Inflammatory macrophage treated with lipopolysaccharide for 1 hour (primary cell): ENCODE results near the gene FAM151A.
"Not testable (repeated sequence)": the region's sequence is repeated elsewhere in the genome, so short reads cannot be mapped to it uniquely, and the experiment has no call there.

Experiments used
- DNase-seq, 2 donors: peaks; one replicate each; pipeline ENCODE4 v3.0.0-alpha.2; 2020 to 2022

The FAM151A gene

DNA sequence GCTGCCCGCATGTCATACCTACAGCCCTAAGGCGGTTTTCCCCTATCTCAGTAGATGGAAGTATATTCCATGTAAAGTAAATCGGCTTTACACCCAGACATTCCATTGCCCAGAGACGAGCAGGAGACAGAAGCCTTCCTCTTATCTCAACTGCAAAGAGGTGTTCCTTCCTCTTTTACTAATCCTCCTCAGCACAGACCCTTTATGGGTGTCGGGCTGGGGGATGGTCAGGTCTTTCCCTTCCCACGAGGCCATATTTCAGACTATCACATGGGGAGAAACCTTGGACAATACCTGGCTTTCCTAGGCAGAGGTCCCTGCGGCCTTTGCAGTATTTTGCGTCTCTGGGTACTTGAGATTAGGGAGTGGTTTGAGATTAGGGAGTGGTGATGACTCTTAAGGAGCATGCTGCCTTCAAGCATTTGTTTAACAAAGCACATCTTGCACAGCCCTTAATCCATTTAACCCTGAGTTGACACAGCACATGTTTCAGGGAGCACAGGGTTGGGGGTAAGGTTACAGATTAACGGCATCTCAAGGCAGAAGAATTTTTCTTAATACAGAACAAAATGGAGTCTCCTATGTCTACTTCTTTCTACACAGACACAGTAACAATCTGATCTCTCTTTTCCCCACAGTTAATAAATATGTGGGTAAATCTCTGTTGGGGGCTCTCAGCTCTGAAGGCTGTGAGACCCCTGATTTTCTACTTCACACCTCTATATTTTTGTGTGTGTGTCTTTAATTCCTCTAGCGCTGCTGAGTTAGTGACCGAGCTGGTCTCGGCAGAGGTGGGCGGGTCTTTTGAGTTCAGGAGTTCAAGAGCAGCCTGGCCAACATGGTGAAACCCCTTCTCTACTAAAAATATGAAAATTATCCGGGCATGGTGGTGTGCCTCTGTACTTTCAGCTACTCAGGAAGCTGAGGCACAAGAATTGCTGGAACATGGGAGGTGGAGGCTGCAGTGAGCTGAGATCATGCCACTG lies 13.4 kb upstream of the FAM151A start:
- DNase-seq: not testable (repeated sequence)

DNA sequence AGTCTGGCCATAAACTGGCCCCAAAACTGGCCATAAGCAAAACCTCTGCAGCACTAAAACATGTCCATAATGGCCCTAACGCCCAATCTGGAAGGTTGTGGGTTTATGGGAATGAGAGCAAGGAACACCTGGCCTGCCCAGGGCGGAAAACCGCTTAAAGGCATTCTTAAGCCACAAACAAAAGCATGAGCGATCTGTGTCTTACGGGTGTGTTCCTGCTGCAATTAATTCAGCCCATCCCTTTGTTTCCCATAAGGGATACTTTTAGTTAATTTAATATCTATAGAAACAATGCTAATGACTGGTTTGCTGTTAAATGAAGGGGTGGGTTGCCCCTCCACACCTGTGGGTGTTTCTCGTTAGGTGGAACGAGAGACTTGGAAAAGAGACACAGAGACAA lies 12.5 kb upstream of the FAM151A start:
- DNase-seq: not testable (repeated sequence)

DNA sequence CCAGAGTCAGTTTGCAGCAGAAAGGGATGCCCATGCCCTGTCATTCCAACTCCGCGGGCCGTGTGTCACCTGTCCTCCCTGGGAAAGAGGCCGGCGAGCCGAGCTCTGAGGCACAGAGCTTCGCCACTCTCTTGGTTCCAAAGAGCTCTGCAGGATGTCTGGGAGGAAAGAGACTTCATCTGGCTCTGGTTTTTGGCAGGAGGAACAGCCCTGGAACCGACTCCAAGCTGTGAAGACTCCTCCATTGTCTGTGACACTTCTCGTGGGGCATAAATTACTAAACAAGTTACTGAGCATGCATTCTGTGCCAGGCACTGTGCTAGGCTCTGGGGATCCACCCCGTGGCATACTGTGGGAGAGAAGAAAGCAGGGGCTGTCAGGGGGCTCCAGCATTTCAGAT lies 3.9 kb upstream of the FAM151A start:
- no peak for DNase-seq

DNA sequence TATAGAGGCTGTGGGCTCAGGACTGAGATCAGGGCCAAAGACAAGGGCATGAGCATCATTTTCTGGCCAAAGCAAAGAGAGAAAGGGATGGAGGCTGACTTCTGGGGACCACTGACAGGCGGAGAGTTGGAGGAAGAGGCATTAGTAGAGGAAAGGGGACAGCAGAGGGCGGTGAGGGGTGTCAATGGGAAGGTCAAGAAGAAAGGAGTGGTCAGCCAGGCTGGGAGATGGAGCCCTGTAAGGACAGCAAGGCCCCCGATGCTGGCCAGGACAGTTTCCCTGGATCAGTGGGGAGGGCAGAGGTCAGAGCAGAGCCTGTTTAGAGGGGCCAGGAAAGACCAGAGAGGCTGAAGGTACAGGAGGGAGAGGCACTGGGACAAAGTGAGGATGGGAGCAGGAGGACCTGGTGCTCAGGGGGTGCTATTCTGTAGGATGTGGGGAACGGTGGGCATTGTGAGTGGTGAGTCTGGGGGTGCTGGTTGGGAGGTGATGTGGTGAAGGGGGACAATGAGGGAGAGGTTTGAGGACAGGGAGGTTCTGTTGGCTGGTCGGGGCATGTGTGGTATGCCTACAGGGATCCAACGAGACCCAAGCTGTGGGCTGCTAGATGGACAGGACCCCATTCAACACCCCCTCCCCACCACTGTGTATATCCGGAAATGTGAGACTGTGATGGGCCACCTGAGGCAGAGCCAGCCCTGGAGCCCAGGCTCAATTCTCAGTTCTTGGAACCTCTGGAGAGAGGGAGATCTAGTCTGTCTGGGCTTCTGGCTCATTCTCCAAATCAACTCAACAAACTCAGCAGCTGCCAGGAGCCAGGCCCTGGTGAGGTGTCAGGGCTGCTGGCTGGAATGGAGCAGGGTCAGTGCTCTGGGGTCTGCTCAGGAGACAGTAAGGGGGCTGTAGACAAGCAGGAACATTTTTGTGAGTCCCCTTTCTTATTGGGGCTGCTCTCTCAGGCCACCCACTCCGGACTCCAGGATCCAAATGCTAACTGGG lies 1.4 kb upstream of the FAM151A start:
- DNase-seq: no peak

DNA sequence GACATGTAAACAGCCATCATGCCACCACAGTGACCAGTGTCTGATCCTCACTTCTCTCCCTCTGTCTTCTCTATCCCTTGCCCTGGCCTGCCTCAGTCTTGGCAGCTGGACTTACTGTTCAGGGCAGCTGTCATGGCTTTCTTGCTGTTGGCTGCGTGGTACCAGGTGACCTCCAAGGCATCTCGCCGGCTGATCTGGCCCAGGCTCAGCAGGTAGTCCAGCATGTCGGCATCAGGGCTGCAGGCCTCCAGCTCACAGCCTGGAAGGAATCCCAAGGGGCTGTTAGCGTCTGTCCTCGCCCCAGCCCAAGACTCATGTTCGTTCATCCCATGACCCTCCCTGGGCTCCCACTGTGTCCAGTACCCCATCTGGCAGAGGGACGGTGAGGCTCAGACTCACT lies 3.6 kb downstream of the FAM151A start:
- no peak for DNase-seq

DNA sequence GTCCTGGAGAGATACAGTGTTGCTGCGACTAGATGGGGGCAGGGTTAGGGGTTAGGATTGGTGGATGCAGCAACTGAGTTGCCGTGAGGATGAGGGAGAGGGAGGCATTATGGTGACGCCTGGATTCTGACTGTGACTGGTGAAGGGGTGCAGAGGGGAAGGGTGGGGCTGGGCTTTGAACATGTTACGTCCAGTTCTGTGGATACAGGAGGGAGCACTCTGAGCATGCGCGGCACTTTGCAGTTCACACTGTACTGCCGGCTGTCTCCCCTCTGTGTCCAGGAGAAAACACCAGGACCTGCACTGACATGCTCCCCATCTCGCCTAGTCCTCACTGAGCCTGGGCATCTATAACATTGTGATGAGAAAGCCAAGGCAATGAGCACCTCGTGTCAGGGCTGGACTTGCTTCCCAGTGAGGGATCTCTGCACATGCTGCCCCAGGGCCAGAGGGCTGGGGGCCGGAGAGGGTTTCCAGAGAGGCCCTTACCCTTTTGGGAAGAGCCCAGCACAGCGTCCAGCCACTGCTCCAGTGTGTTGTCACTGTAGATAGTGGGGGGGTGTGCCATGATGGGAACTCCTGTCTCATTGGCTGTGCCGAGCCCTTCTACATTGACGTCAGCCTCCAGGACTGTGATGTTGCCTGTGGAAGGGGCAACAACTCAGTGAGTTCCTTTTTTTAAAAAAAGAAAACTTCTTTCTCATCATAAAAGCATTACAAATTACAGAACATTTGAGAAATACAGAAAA lies 7.6 kb downstream of the FAM151A start:
- peak; percentile 54 to 59 for DNase-seq

DNA sequence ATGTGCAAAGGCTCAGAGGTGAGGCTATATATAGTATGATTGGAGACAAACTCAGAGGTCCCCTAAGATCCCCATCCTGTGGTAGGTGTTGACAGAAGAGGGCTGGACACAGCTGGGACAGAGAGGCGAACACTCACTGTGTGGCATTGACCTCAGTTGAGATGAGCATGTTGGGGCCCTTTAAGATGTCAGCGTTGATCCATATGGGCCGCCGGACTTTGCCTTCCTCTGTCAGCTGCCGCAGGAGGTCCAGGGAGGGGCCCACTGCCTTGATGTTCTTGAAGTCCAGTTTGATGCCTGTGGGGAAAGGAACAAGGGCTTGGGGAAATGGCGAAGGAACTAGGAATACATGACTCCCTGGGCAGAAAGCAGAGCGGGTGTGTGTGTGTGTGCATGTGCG lies 8.8 kb downstream of the FAM151A start:
- DNase-seq: no peak

DNA sequence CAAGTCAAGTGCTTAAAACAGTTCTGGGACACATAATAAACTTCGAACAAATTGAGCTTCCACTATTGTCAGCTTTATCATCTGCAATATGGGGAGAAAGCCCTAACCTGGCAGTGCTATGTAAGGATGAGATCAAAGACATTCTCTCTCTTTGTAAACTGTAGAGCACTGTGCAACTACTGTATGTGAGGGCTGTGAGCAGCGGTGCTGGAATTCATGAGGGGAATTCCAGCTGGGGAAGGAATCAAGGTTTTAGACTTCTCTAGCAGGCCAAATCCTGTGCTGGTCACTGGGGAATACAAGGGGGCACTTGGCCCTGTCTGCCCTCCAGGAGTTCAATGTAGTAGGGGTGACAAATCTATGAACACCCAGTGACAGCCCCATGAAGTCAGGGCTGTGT lies 9.3 kb downstream of the FAM151A start:
- DNase-seq: peak in 1 of 2 donors; percentile 7

DNA sequence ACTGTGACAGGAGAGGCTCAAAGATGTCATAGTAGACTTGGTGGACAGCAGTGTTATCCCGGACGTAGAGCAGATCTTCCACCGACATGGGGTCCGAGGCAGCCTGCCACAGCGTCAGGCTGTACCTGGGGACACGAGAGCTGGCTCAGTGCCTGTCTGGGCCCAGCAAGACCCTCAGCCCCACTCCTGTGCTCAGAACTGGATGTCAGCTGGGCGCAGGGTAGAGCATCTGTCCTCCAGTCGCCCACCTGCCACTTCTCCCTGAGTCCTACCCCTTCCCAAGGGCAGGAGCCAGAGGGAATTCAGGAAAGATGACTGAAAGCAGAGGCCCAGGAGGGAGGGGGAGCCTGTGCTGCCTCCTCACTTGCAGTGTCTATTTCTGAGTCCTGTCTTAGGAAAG lies 11.7 kb downstream of the FAM151A start:
- no peak for DNase-seq

DNA sequence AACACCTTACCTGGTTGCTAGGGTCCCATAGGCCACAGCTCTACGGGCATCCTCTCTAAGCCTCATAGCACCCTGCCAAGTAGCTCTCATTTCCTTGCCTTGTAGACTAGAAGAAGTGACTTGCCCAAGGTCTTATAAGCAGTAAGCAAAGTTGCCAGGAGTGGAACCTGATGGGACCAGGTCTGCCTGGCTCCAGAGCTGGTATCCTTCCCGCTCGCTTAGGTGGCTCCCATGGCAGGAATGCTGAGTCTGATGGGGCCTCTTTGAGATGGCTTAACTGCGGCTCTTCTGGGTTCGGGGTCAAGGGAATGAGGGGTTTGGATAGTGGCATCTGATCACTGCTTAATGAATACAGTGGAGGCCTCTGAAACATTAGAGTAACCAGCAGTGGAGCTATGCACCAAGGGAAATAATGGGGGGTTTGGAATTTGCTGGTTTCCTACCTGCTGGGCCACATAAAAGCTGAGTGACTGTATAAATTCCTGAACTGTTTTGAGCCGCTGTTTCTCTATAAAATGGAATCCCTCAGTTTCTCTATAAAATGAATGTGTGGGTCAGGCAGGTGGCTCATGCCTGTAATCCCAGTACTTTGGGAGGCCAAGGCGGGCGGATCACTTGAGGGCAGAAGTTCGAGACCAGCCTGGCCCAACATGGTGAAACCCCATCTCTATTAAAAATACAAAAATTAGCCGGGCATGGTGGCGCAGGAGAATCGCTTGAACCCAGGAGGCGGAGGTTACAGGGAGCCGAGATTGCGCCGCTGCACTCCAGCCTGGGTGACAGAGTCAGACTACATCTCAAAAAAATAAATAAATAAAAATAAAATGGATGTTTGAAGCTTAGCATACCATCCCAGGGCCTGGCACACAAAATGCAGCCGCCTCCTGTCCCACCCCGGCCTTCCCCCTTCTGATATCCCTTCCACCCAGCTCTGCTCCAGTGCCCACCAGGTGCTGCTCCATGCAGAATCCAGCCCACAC lies 12.4 kb downstream of the FAM151A start:
- no peak for DNase-seq

DNA sequence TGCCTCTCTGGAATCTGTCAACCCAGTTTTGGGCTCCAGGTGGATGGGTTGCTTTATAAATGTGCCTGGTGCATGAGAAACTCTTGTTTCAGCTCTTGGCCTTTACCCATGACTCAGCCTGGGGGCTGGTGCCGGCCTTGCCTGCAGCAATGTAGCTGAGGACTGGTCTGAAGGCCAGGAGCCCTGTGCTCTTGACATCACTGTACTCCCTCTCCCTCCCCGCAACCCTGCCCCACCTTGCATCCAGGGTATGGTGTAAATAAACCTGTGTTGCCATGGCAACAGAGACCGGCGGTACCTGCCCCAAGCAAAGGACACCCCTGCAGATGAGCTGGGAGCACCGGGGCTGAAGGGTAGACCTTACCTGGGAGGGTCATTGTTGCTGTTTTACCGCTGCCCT lies 13.3 kb downstream of the FAM151A start:
- DNase-seq: no peak

DNA sequence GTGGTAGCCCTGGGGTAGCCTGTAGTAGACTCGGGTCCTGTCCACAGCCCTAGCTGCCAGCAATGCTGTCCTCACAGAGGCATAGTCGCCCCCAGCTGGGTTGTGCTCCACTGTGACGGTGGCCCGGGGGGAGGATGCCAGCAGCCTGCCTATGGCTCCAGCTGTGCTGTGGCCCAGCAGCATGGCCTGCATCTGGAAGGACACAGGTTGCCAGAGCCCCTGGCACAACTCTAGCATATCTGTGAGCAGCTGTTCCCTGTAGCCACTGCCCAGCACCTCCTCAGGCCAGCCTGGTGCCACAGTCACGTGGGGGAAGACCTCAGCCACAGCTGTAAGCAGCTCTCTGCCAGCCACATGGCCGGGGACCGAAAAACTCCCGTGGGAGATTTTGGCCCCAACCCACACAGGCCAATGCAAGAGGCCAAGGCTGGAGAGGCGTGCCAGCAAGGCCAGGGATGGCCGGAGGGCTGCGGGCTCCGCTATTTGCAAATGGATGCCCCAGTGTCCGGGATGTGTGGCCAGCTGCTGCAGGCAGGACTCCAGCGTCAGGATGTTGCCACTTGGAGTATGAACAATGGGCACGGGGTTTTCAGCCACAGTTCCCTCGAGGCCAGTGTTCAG lies 13.9 kb downstream of the FAM151A start:
- no peak for DNase-seq

DNA sequence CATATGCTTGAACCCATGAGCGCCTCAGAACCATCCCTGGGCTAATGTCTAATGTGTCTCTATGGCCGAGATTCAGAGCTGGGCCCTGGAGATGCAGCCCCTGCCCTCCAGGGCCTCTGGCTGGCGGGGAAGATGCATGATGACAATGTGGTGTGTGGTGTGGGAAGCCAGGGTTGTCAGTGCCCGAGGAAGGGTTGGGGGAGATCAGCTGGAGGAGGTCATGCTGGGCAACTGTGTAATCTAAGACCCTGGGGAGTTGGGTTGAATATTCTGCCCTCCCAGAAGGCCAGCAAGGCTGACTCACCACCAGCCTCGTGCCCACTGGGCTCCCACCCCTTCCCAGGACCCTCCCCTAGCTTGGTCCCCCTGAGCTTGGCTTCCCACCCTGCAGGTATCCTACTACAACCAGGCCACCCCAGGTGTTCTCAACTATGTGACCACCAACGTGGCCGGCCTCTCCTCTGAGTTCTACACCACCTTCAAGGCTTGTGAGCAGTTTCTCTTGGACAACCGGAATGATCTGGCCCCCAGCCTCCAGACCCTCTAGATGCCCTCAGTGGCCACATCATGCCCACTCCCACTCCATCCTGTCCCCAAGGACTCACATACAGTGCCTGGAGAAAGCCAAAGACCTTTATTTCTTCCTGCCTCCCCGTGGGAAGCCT lies 14.6 kb downstream of the FAM151A start:
- DNase-seq: no peak

DNA sequence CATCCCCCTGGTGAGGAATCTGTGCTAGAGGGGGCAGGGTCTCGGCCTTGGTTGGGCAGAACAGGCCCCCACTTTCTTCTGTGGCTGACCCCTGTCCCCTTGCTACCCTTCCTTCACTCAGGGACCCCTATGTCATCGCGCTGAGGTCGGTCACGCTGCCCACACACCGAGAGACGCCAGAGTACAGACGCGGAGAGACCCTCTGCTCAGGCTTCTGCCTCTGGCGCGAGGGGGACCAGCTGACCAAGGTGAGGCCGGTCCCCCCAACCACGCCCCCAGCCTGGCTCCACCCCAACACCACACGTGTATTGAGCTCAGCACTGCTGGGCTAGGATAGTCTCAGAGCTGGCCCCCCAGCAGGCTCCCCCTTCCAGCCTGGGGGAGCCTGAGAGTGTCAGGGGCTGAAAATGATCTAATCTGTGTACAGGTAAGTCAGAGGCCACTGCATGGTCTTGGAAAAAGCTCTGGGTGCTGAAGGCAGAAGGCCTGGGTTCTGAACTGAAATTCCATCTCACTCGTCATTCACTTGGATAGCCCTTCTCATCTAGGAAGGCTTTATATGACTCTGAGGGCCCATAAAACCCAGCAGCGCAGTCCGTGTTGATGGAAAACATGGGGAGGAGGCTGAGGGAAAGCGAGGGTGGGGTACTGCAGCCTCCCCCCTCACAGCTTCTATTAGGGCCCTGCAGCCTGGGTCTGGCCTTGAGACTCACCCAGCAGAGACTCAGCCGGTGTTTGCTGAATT lies 15.3 kb downstream of the FAM151A start:
- DNase-seq: no peak

DNA sequence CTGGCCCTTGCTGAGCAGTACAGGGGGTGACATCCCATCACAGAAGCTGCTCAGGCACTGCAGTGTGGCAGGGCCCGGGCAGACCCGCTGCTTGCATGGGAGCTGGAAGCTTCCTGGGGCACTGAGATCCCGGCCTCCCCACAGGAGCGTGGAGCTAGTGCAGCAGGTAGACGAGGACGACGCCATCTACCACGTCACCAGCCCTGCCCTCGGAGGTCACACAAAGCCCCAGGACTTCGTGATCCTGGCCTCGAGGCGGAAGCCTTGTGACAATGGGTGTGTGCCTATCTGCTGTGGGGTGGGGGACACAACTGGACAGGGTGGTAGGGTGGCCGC lies 16.4 kb downstream of the FAM151A start:
- DNase-seq: no peak

DNA sequence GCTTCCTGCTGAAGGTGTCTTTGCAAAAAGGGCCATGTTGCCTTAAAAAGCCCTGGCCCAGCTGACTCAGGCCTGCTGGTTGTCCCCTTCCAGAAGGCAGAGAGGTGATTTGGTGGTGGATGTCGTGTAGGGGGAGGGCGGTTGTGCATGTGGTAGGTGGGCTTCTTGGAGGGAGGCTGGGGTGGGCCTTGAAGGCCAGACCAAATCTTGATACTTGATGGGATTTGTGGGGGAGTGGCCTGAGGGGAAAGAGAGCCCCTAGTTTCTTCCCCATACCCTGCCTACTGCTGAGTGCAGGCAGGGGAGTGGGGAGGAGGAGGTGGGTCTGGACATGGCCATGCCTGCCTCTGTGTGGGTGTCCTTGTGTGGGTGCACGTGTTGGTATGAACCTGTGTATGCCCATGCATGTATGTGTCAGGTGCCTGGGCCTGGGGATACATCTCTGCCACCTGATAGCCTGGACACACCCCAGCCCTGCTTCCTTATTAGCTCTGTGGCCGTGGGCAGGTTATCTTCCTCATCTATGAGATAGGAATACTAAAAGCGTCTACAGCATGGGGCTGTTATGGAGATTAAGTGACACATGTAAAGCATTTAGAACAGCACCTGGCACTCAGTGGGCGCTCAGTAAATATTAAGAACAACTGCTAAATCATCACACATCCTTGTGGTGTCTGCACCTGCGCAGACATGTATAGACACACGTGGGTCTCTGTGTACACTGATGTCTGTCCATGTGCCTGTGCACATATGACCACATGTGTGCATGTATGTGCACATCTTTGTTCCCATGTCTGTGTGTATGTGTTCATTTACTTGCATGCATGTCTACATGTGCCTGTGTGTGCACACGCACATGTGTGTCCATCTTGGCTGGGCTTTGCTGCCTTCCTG lies 17.0 kb downstream of the FAM151A start:
- no peak for DNase-seq

DNA sequence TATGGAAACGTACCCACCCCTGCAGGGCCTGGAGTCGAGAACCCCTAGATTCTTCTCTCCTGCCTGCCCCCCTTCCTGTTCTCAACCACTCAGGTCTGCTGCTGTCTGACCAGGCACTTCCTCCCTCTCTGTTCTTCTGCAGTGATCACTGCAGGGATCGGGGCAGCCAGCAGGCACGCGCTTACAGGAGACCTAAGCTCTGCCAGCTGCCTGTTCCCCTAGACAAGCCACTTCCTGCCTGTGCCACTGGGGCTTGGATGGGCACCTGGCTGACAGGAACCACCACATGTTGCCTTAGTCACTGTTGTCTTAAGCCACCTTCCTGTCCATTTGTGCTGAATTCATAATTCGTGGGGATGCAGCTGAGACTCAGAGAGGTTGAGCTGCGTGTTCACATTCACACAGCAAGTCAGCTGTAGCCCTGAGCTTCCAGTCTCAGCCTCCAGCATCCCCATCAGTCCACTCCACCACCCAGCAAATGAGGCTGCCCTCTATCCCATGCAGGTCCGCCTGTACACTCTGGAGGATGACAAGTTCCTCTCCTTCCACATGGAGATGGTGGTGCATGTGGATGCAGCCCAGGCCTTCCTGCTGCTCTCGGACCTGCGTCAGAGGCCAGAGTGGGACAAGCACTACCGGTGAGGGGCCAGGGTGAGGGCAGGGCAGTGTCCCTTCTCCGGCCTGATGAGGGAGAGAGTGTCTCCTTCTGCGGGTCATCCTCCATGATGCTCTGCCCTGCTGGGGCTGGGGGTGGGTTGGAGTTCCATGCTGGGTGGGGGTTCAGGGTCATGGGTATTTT lies 18.6 kb downstream of the FAM151A start:
- DNase-seq: no peak

DNA sequence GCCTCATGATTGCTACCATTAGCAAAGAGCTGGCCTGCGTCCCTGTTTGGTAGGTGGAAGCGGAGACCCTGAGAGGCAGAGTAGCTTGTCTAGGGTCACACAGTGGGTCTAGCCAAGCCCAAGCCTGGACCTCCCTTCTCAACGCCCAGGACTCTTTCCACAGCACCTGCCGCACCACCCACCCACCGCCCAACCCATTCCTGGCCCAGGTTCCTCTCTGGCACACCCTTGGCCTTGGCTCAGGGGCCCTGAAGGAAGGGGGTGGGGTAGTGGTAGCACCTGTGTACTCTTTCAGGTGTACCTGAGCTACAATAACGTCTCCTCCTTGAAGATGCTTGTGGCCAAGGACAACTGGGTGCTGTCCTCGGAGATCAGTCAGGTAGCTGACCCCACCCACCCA lies 19.3 kb downstream of the FAM151A start:
- no peak for DNase-seq
